ENCODE results near the gene LEKR1.

The LEKR1 gene

DNA sequence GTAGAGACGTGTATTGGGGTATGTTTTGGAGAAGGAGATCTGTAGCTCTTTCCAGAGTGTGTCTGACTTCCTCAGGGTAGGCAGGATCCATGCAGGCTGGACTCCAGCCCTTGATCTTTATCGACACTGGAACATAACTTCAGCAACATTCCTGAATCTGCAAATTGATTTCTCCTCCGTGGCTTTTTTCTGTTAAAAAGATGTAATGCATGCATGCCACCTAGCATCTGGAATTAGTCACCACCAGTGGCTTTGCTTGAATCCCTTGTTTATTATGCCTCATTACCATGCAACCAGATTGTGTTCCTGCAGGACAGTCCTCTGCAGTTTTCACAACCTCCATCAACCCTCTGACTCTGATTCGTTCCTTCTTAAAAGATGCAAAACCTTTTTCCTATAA is 247.7 kb downstream of the LEKR1 start:
- ChIA-PET CTCF (no interaction called here), POLR2A (no interaction called here)
- TF ChIP-seq ZNF311 (tag by site-specific recombination; IDR thresholded peaks at IDR 0.05; ENCODE audit: borderline replicate concordance) (no peak), BCL11B (tag by site-specific recombination; IDR thresholded peaks at IDR 0.05; ENCODE audit: low read depth) (no peak), HOXA7 (CRISPR knock-in tag; IDR thresholded peaks at IDR 0.05; ENCODE audit: borderline replicate concordance) (no peak), ZNF544 (tag by site-specific recombination; IDR thresholded peaks at IDR 0.05) (no peak), ZNF48 (tag by site-specific recombination; IDR thresholded peaks at IDR 0.05) (no peak), ZNF157 (tag by site-specific recombination; IDR thresholded peaks at IDR 0.05) (no peak), ZNF10 (tag by site-specific recombination; IDR thresholded peaks at IDR 0.05) (no peak), YY2 (tag by site-specific recombination; IDR thresholded peaks at IDR 0.05) (no peak), ZNF23 (tag by site-specific recombination; IDR thresholded peaks at IDR 0.05; ENCODE audit: borderline replicate concordance) (no peak), KLF9 (tag by site-specific recombination; IDR thresholded peaks at IDR 0.05; ENCODE audit: low read depth) (no peak), ZNF747 (tag by site-specific recombination; IDR thresholded peaks at IDR 0.05) (no peak), ZNF138 (tag by site-specific recombination; IDR thresholded peaks at IDR 0.05; ENCODE audit: borderline replicate concordance) (no peak), ZNF548 (tag by site-specific recombination; IDR thresholded peaks at IDR 0.05) (no peak), ZNF776 (tag by site-specific recombination; IDR thresholded peaks at IDR 0.05; ENCODE audit: borderline replicate concordance) (no peak), FEZF1 (tag by site-specific recombination; IDR thresholded peaks at IDR 0.05) (no peak), ZNF629 (tag by site-specific recombination; IDR thresholded peaks at IDR 0.05) (no peak)
- TF ChIP-seq, protein P1, sequence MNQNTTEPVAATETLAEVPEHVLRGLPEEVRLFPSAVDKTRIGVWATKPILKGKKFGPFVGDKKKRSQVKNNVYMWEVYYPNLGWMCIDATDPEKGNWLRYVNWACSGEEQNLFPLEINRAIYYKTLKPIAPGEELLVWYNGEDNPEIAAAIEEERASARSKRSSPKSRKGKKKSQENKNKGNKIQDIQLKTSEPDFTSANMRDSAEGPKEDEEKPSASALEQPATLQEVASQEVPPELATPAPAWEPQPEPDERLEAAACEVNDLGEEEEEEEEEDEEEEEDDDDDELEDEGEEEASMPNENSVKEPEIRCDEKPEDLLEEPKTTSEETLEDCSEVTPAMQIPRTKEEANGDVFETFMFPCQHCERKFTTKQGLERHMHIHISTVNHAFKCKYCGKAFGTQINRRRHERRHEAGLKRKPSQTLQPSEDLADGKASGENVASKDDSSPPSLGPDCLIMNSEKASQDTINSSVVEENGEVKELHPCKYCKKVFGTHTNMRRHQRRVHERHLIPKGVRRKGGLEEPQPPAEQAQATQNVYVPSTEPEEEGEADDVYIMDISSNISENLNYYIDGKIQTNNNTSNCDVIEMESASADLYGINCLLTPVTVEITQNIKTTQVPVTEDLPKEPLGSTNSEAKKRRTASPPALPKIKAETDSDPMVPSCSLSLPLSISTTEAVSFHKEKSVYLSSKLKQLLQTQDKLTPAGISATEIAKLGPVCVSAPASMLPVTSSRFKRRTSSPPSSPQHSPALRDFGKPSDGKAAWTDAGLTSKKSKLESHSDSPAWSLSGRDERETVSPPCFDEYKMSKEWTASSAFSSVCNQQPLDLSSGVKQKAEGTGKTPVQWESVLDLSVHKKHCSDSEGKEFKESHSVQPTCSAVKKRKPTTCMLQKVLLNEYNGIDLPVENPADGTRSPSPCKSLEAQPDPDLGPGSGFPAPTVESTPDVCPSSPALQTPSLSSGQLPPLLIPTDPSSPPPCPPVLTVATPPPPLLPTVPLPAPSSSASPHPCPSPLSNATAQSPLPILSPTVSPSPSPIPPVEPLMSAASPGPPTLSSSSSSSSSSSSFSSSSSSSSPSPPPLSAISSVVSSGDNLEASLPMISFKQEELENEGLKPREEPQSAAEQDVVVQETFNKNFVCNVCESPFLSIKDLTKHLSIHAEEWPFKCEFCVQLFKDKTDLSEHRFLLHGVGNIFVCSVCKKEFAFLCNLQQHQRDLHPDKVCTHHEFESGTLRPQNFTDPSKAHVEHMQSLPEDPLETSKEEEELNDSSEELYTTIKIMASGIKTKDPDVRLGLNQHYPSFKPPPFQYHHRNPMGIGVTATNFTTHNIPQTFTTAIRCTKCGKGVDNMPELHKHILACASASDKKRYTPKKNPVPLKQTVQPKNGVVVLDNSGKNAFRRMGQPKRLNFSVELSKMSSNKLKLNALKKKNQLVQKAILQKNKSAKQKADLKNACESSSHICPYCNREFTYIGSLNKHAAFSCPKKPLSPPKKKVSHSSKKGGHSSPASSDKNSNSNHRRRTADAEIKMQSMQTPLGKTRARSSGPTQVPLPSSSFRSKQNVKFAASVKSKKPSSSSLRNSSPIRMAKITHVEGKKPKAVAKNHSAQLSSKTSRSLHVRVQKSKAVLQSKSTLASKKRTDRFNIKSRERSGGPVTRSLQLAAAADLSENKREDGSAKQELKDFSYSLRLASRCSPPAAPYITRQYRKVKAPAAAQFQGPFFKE (tag by site-specific recombination; IDR thresholded peaks at IDR 0.05; ENCODE audit: borderline replicate concordance): no peak
- TF ChIP-seq, protein P2, sequence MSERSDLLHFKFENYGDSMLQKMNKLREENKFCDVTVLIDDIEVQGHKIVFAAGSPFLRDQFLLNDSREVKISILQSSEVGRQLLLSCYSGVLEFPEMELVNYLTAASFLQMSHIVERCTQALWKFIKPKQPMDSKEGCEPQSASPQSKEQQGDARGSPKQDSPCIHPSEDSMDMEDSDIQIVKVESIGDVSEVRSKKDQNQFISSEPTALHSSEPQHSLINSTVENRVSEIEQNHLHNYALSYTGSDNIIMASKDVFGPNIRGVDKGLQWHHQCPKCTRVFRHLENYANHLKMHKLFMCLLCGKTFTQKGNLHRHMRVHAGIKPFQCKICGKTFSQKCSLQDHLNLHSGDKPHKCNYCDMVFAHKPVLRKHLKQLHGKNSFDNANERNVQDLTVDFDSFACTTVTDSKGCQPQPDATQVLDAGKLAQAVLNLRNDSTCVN (tag by site-specific recombination; optimal IDR thresholded peaks at IDR 0.05): no peak
- TF ChIP-seq, protein P3, sequence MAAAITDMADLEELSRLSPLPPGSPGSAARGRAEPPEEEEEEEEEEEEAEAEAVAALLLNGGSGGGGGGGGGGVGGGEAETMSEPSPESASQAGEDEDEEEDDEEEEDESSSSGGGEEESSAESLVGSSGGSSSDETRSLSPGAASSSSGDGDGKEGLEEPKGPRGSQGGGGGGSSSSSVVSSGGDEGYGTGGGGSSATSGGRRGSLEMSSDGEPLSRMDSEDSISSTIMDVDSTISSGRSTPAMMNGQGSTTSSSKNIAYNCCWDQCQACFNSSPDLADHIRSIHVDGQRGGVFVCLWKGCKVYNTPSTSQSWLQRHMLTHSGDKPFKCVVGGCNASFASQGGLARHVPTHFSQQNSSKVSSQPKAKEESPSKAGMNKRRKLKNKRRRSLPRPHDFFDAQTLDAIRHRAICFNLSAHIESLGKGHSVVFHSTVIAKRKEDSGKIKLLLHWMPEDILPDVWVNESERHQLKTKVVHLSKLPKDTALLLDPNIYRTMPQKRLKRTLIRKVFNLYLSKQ (tag by site-specific recombination; IDR thresholded peaks at IDR 0.05; ENCODE audit: borderline replicate concordance): no peak
- TF ChIP-seq, protein P4, sequence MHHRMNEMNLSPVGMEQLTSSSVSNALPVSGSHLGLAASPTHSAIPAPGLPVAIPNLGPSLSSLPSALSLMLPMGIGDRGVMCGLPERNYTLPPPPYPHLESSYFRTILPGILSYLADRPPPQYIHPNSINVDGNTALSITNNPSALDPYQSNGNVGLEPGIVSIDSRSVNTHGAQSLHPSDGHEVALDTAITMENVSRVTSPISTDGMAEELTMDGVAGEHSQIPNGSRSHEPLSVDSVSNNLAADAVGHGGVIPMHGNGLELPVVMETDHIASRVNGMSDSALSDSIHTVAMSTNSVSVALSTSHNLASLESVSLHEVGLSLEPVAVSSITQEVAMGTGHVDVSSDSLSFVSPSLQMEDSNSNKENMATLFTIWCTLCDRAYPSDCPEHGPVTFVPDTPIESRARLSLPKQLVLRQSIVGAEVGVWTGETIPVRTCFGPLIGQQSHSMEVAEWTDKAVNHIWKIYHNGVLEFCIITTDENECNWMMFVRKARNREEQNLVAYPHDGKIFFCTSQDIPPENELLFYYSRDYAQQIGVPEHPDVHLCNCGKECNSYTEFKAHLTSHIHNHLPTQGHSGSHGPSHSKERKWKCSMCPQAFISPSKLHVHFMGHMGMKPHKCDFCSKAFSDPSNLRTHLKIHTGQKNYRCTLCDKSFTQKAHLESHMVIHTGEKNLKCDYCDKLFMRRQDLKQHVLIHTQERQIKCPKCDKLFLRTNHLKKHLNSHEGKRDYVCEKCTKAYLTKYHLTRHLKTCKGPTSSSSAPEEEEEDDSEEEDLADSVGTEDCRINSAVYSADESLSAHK (tag by site-specific recombination; IDR thresholded peaks at IDR 0.05): no peak

More for the DNA sequence above, 247.7 kb downstream of the LEKR1 start:
- H3K36me3 ChIP-seq (ENCODE audit: control insufficient read depth in 2 of 2, insufficient read depth in 1 of 2, low read length in 2 of 2): no peaks in the 10 kb centered on the region
- no peaks in the 10 kb centered on the region for H3K4me1 ChIP-seq (ENCODE audit: control insufficient read depth, insufficient read depth, low read length)
- no peak overlapping the region for H3K27ac ChIP-seq (ENCODE audit: extremely low read depth, low read depth, low read length)
- no peak overlapping the region for H3K4me3 ChIP-seq (ENCODE audit: low read depth, low read length)
- H3K9me3 ChIP-seq (ENCODE audit: control insufficient read depth, insufficient read depth, low read depth, low read length): no peaks in the 10 kb centered on the region
